ENCODE measurements around the gene TTLL10. TPM values are rescaled to one million over a fixed set of nuclear protein-coding genes. Genes with fewer than 3 reads are reported as not detected.
"Not testable (repeated sequence)": the region's sequence is repeated elsewhere in the genome, so short reads cannot be mapped to it uniquely, and the experiment has no call there.

Gene TTLL10
- total and polyA plus RNA-seq, 4 experiments from 2014 or later = 0.27 to 0.45 TPM; not detected in 2

GRCh38 chr1:1173061-1173792 lies 453 bp upstream of the TTLL10 start:
- Histone ChIP-seq H3K27ac (ENCODE audit: low read depth, low read length) (peak overlapping the region; percentile 43), H3K9me3 (ENCODE audit: control insufficient read depth in 1 of 2, low read length in 2 of 2) (no peaks in the 10 kb centered on the region), H3K27me3 (ENCODE audit: insufficient read depth, low read length) (no peaks in the 10 kb centered on the region), H3K4me3 (ENCODE audit: low read length in 2 of 2) (no peak overlapping the region), H3K36me3 (ENCODE audit: insufficient read depth, low read length) (no peaks in the 10 kb centered on the region), H3K4me1 (ENCODE audit: insufficient read depth, low read length) (peaks cover 47% of the 10 kb centered on the region)
- Mint-ChIP-seq H3K9me3 (peaks cover 0 to 2% (median 0%) of the 10 kb centered on the region in 8 donors), H3K36me3 (no peaks in the 10 kb centered on the region), H3K27me3 (peaks cover 2 to 8% of the 10 kb centered on the region in 2 donors), H3K4me1 (peaks cover 7 to 37% (median 13%) of the 10 kb centered on the region in 4 donors), H3K27ac (peak overlapping the region in 5 of 7 donors; percentile 22 to 86 (median 61)), H3K4me3 (peak overlapping the region in 7 of 8 donors; percentile 35 to 48 (median 39))
- DNase-seq = peak in 1 of 5 donors; percentile 16
- POLR2A ChIA-PET (ENCODE audit: partially characterized antibody) = interaction anchor here (1.0 kb wide), 1 partner anchor 205 kb away, joined by 4 read pairs; no protein-coding TSS in a partner anchor
- CTCF ChIA-PET (ENCODE audit: partially characterized antibody) = no interaction called here
- intact Hi-C loops (cut with micrococcal nuclease) = no loop called here

- no peaks in the 10 kb centered on the region for H3K27me3 ChIP-seq (ENCODE audit: insufficient read depth, low read length)
Measured at GRCh38 chr1:1175221-1176062, 1.8 kb downstream of the TTLL10 start.

GRCh38 chr1:1176063-1176761 lies 2.5 kb downstream of the TTLL10 start:
- H3K36me3 Mint-ChIP-seq; H3K27ac ChIP-seq (ENCODE audit: low read depth, low read length); H3K36me3 ChIP-seq (ENCODE audit: insufficient read depth, low read length); POLR2A ChIA-PET (ENCODE audit: partially characterized antibody); H3K27ac Mint-ChIP-seq; intact Hi-C loops (cut with micrococcal nuclease); DNase-seq; H3K27me3 ChIP-seq (ENCODE audit: insufficient read depth, low read length); H3K9me3 ChIP-seq (ENCODE audit: control insufficient read depth in 1 of 2, low read length in 2 of 2); CTCF ChIA-PET (ENCODE audit: partially characterized antibody); H3K4me3 ChIP-seq (ENCODE audit: low read length in 2 of 2); H3K9me3 Mint-ChIP-seq; H3K27me3 Mint-ChIP-seq: not testable (repeated sequence)
- Mint-ChIP-seq H3K4me1 (peaks cover 2 to 32% (median 12%) of the 10 kb centered on the region in 4 donors), H3K4me3 (peak overlapping the region in 1 of 8 donors; percentile 8)
- peaks cover 31% of the 10 kb centered on the region for H3K4me1 ChIP-seq (ENCODE audit: insufficient read depth, low read length)

More at GRCh38 chr1:1175221-1176062, 1.8 kb downstream of the TTLL10 start:
- no peaks in the 10 kb centered on the region for H3K9me3 ChIP-seq (ENCODE audit: control insufficient read depth in 1 of 2, low read length in 2 of 2)
- ChIA-PET CTCF (ENCODE audit: partially characterized antibody) (interaction anchor here (1.6 kb wide), 1 partner anchor 53 kb away, joined by 7 read pairs; no protein-coding TSS in a partner anchor), POLR2A (ENCODE audit: partially characterized antibody) (no interaction called here)
- no peak overlapping the region for H3K4me3 ChIP-seq (ENCODE audit: low read length in 2 of 2)
- DNase-seq = no peak
- peaks cover 39% of the 10 kb centered on the region for H3K4me1 ChIP-seq (ENCODE audit: insufficient read depth, low read length)
- Mint-ChIP-seq H3K27me3 (peaks cover 0 to 3% of the 10 kb centered on the region in 2 donors), H3K27ac (peak overlapping the region in 3 of 7 donors; percentile 12 to 59 (median 52)), H3K4me1 (peaks cover 2 to 32% (median 10%) of the 10 kb centered on the region in 4 donors), H3K4me3 (no peak overlapping the region), H3K36me3 (no peaks in the 10 kb centered on the region), H3K9me3 (peaks cover 0 to 2% (median 0%) of the 10 kb centered on the region in 8 donors)
- H3K36me3 ChIP-seq (ENCODE audit: insufficient read depth, low read length) = no peaks in the 10 kb centered on the region
- H3K27ac ChIP-seq (ENCODE audit: low read depth, low read length) = no peak overlapping the region
- intact Hi-C loops (cut with micrococcal nuclease) = no loop called here

- no peak overlapping the region for H3K4me3 Mint-ChIP-seq
- H3K27me3 Mint-ChIP-seq = peaks cover 2 to 8% of the 10 kb centered on the region in 2 donors
- peak overlapping the region in 3 of 7 donors; percentile 7 to 87 (median 77) for H3K27ac Mint-ChIP-seq
Measured at GRCh38 chr1:1176931-1177330, 3.3 kb downstream of the TTLL10 start.

GRCh38 chr1:1177452-1178206 lies 3.9 kb downstream of the TTLL10 start:
- Mint-ChIP-seq H3K27me3 (peaks cover 5 to 8% of the 10 kb centered on the region in 2 donors), H3K36me3 (no peaks in the 10 kb centered on the region), H3K4me1 (peaks cover 2 to 30% (median 8%) of the 10 kb centered on the region in 4 donors), H3K9me3 (no peaks in the 10 kb centered on the region), H3K4me3 (no peak overlapping the region), H3K27ac (no peak overlapping the region)
- ChIA-PET POLR2A (ENCODE audit: partially characterized antibody) (interaction anchor here (1.6 kb wide), 1 partner anchor 20 kb away, joined by 4 read pairs; no protein-coding TSS in a partner anchor), CTCF (ENCODE audit: partially characterized antibody) (no interaction called here)
- Histone ChIP-seq H3K9me3 (ENCODE audit: control insufficient read depth in 1 of 2, low read length in 2 of 2) (no peaks in the 10 kb centered on the region), H3K27me3 (ENCODE audit: insufficient read depth, low read length) (no peaks in the 10 kb centered on the region), H3K4me3 (ENCODE audit: low read length in 2 of 2) (no peak overlapping the region), H3K4me1 (ENCODE audit: insufficient read depth, low read length) (peaks cover 19% of the 10 kb centered on the region), H3K27ac (ENCODE audit: low read depth, low read length) (no peak overlapping the region), H3K36me3 (ENCODE audit: insufficient read depth, low read length) (no peaks in the 10 kb centered on the region)
- intact Hi-C loops (cut with micrococcal nuclease) = no loop called here
- DNase-seq = no peak

More at GRCh38 chr1:1176931-1177330, 3.3 kb downstream of the TTLL10 start:
- POLR2A ChIA-PET (ENCODE audit: partially characterized antibody) = no interaction called here
- Histone ChIP-seq H3K9me3 (ENCODE audit: control insufficient read depth in 1 of 2, low read length in 2 of 2) (no peaks in the 10 kb centered on the region), H3K27me3 (ENCODE audit: insufficient read depth, low read length) (no peaks in the 10 kb centered on the region), H3K27ac (ENCODE audit: low read depth, low read length) (no peak overlapping the region), H3K36me3 (ENCODE audit: insufficient read depth, low read length) (no peaks in the 10 kb centered on the region), H3K4me3 (ENCODE audit: low read length in 2 of 2) (no peak overlapping the region), H3K4me1 (ENCODE audit: insufficient read depth, low read length) (peaks cover 24% of the 10 kb centered on the region)
- no peak for DNase-seq
- intact Hi-C loops (cut with micrococcal nuclease) = no loop called here
- CTCF ChIA-PET (ENCODE audit: partially characterized antibody) = no interaction called here
- Mint-ChIP-seq H3K4me1 (peaks cover 2 to 30% (median 12%) of the 10 kb centered on the region in 4 donors), H3K9me3 (peaks cover 0 to 2% (median 0%) of the 10 kb centered on the region in 8 donors), H3K36me3 (no peaks in the 10 kb centered on the region)

- no peak for DNase-seq
- H3K4me1 Mint-ChIP-seq = peaks cover 2 to 28% (median 8%) of the 10 kb centered on the region in 4 donors
- no peaks in the 10 kb centered on the region for H3K36me3 ChIP-seq (ENCODE audit: insufficient read depth, low read length)
- H3K27me3 ChIP-seq (ENCODE audit: insufficient read depth, low read length) = no peaks in the 10 kb centered on the region
- H3K4me3 Mint-ChIP-seq = no peak overlapping the region
- H3K9me3 Mint-ChIP-seq = peaks cover 0 to 2% (median 0%) of the 10 kb centered on the region in 8 donors
- H3K27ac Mint-ChIP-seq = no peak overlapping the region
- no peaks in the 10 kb centered on the region for H3K9me3 ChIP-seq (ENCODE audit: control insufficient read depth in 1 of 2, low read length in 2 of 2)
- H3K27me3 Mint-ChIP-seq = peaks cover 6 to 8% of the 10 kb centered on the region in 2 donors
- no peak overlapping the region for H3K4me3 ChIP-seq (ENCODE audit: low read length in 2 of 2)
- ChIA-PET CTCF (ENCODE audit: partially characterized antibody) (no interaction called here), POLR2A (ENCODE audit: partially characterized antibody) (interaction anchor here (1.6 kb wide), 1 partner anchor 21 kb away, joined by 4 read pairs; no protein-coding TSS in a partner anchor)
- H3K36me3 Mint-ChIP-seq = no peaks in the 10 kb centered on the region
- intact Hi-C loops (cut with micrococcal nuclease) = no loop called here
- no peak overlapping the region for H3K27ac ChIP-seq (ENCODE audit: low read depth, low read length)
- peaks cover 8% of the 10 kb centered on the region for H3K4me1 ChIP-seq (ENCODE audit: insufficient read depth, low read length)
Measured at GRCh38 chr1:1178794-1179331, 5.2 kb downstream of the TTLL10 start.
